Upper lobe of right lung (tissue), 1 donor: ENCODE results near the gene PCGF5. TPM values are rescaled to one million over a fixed set of nuclear protein-coding genes. Genes with fewer than 3 reads are reported as not detected.

Source experiments
- ATAC-seq: fragments of 200-7000 bp; cut with Tn5 transposase; one replicate; pipeline ENCODE4 v1.9.1; 2020; ENCODE audit warnings: mild to moderate bottlenecking, moderate library complexity
- DNase-seq: peaks from one replicate; pipeline ENCODE4 v3.0.0-alpha.2; 2020
- H3K27ac ChIP-seq: fragments of 200-600 bp; one replicate; pipeline ENCODE4 v1.8.0; 2022
- H3K27me3 ChIP-seq: fragments of 200-600 bp; one replicate; pipeline ENCODE4 v1.8.0; 2022; ENCODE audit warnings: mild to moderate bottlenecking
- H3K36me3 ChIP-seq: fragments of 200-600 bp; one replicate; pipeline ENCODE4 v1.8.0; 2022
- H3K4me1 ChIP-seq: fragments of 200-600 bp; one replicate; pipeline ENCODE4 v1.8.0; 2022
- H3K4me3 ChIP-seq: fragments of 200-600 bp; one replicate; pipeline ENCODE4 v1.8.0; 2022; ENCODE audit warnings: mild to moderate bottlenecking
- H3K9me3 ChIP-seq: fragments of 200-600 bp; one replicate; pipeline ENCODE4 v1.8.0; 2022
- intact Hi-C: fragments of 100-400 bp; cut with DNase I; formaldehyde crosslinking; loops from one replicate; pipeline ENCODE4 v1.11.0; 2022
- total RNA-seq: library from RNA; stranded (reverse); fragmentation: NEBNext Ultra II Directional; extraction: Animal tissue kit (Norgen Biotek cat#: 25700); gene quantifications from one replicate; pipeline ENCODE4 v1.2.1, GENCODE V29; 2021
- TF ChIP-seq, protein P1 (sequence below): fragments of 200-600 bp; IDR thresholded peaks from one replicate; pipeline ENCODE4 v1.8.0; 2022; ENCODE audit warnings: antibody characterized with exemption
- donor health status: DM: no; HTN: yes; CAD: no; lungs with severe emphysema.

Gene PCGF5
- total RNA-seq, 1 donor from 2014 or later: 49.6 TPM

- TF ChIP-seq, protein P1, sequence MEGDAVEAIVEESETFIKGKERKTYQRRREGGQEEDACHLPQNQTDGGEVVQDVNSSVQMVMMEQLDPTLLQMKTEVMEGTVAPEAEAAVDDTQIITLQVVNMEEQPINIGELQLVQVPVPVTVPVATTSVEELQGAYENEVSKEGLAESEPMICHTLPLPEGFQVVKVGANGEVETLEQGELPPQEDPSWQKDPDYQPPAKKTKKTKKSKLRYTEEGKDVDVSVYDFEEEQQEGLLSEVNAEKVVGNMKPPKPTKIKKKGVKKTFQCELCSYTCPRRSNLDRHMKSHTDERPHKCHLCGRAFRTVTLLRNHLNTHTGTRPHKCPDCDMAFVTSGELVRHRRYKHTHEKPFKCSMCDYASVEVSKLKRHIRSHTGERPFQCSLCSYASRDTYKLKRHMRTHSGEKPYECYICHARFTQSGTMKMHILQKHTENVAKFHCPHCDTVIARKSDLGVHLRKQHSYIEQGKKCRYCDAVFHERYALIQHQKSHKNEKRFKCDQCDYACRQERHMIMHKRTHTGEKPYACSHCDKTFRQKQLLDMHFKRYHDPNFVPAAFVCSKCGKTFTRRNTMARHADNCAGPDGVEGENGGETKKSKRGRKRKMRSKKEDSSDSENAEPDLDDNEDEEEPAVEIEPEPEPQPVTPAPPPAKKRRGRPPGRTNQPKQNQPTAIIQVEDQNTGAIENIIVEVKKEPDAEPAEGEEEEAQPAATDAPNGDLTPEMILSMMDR: no peak
- no peak for DNase-seq
- no peak overlapping the region for H3K4me3 ChIP-seq
- peak; percentile 51 for ATAC-seq
- no peaks in the 10 kb centered on the region for H3K9me3 ChIP-seq
- intact Hi-C loops: no loop called here
- H3K27me3 ChIP-seq: no peaks in the 10 kb centered on the region
- H3K27ac ChIP-seq: no peak overlapping the region
- peaks cover 2% of the 10 kb centered on the region for H3K4me1 ChIP-seq
- H3K36me3 ChIP-seq: no peaks in the 10 kb centered on the region
Observed at GRCh38 chr10:91206427-91206826, 14.0 kb upstream of the PCGF5 start.

DNA sequence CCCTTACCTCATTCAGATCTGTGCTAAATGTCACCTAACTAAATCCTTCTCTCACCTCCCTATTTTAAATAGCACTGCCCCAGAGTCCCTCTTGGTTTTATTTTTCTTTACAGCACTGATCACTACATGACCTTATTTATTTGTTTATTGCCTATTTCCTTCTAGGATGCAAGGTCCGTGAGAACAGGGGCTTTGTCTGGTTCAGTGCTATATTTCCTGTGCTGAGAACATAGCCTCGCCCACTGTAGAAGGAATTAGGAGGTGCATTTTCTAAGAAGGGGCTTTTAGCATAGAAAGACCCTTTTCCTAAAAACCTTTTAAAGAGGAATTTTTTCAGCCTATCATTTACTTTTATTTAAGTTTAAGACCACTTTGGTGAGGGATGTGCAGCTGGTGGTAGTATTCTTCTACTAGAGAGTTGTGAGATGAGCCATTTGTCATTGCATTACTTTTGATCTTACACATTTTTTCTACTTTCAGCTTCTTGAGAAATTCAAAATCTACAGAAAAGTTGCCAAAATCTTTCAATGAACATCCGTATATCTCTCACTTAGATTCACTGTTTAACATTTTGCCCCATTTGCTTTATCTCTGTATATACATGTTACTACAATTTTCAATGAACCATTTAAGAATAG lies 13.5 kb upstream of the PCGF5 start:
- TF ChIP-seq, protein P1: no peak
- Histone ChIP-seq H3K36me3 (no peaks in the 10 kb centered on the region), H3K4me1 (no peaks in the 10 kb centered on the region), H3K27ac (no peak overlapping the region), H3K9me3 (no peaks in the 10 kb centered on the region), H3K4me3 (no peak overlapping the region), H3K27me3 (no peaks in the 10 kb centered on the region)
- intact Hi-C loops: no loop called here
- ATAC-seq: no peak
- DNase-seq: no peak

DNA sequence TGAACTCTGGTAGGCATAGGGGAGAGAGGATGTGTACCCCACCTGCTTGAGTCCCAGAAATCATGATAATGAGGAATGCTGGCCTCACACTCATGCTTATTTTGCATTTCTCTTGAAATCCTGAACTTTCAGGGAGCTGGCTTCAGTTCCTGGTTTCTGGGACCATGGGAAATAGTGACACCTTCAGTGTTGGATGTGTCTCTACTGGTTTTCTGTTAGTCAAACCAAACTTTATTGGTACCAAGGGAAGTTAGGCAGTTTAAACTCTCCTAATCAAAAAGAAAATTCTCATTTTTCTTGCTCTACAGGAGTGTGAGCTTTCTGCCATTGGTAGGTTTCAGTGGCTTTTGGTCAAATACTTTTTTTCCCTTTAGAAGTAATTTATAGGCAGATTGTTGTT lies 11.8 kb upstream of the PCGF5 start:
- ATAC-seq: no peak
- Histone ChIP-seq H3K27ac (no peak overlapping the region), H3K4me3 (no peak overlapping the region), H3K4me1 (no peaks in the 10 kb centered on the region), H3K9me3 (no peaks in the 10 kb centered on the region), H3K36me3 (no peaks in the 10 kb centered on the region), H3K27me3 (no peaks in the 10 kb centered on the region)
- TF ChIP-seq, protein P1: no peak
- no peak for DNase-seq
- intact Hi-C loops: no loop called here

- Histone ChIP-seq H3K9me3 (no peaks in the 10 kb centered on the region), H3K27ac (no peak overlapping the region), H3K36me3 (no peaks in the 10 kb centered on the region), H3K4me3 (no peak overlapping the region), H3K27me3 (no peaks in the 10 kb centered on the region), H3K4me1 (no peaks in the 10 kb centered on the region)
- ATAC-seq: no peak
- no peak for DNase-seq
- intact Hi-C loops: no loop called here
- TF ChIP-seq, protein P1: no peak
Observed at GRCh38 chr10:91210014-91210413, 10.4 kb upstream of the PCGF5 start.

DNA sequence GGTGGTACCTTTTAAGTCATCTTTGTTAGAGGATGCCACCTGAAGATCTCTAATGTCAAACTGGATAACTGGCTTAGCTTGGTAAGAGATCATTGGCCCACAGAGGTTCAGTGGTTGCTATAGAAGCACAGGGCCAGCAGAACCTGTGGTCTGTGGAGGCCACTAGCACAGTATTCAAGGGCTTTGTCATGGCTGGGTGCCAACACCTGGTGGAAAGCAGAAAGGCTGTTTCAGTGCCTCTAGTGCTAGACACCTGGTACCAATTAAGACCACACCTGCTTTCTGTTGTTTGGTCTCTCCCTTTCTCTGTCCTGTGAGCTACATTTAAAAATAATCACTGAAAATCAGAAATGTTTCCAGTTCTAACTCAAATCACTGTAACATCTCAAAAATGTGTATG lies 10.0 kb upstream of the PCGF5 start:
- TF ChIP-seq, protein P1: no peak
- no peaks in the 10 kb centered on the region for H3K36me3 ChIP-seq
- H3K4me1 ChIP-seq: no peaks in the 10 kb centered on the region
- intact Hi-C loops: no loop called here
- no peak overlapping the region for H3K27ac ChIP-seq
- no peak overlapping the region for H3K4me3 ChIP-seq
- ATAC-seq (peak; percentile 83), DNase-seq (peak; percentile 78)
- no peaks in the 10 kb centered on the region for H3K9me3 ChIP-seq
- H3K27me3 ChIP-seq: no peaks in the 10 kb centered on the region

DNA sequence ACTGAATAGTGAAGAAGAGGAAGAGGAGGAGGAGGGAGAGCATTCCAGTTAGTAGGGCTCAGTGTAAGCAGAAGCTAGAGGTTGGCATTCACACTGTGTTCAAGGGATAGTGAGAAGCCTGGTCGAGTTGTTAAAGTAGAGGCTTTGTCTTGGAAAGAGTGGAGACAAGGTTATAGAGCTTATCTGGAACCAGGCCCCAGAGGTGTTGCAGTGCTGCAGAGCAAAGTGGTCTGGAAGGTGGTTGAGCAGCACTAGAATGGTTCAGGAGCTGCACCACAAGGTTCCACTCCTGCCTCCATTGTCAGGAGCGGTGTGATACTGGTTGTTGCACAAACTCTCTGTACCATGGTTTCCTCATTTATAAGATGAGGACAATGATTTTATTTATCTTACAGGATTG lies 8.8 kb upstream of the PCGF5 start:
- no peaks in the 10 kb centered on the region for H3K4me1 ChIP-seq
- TF ChIP-seq, protein P1: no peak
- H3K27me3 ChIP-seq: no peaks in the 10 kb centered on the region
- no peaks in the 10 kb centered on the region for H3K36me3 ChIP-seq
- H3K9me3 ChIP-seq: no peaks in the 10 kb centered on the region
- no peak overlapping the region for H3K4me3 ChIP-seq
- intact Hi-C loops: no loop called here
- ATAC-seq (peak; percentile 21), DNase-seq (no peak)
- no peak overlapping the region for H3K27ac ChIP-seq
